WTC11 (cell line): ENCODE results near the gene SMARCAD1.
A peak's percentile ranks its signal among the peaks of the same experiment; 100 is the strongest.

Experiments
- CTCF ChIP-seq: fragments of 200-600 bp; IDR thresholded peaks from 2 replicates; pipeline ENCODE4 v1.8.0; 2022; ENCODE audit warnings: antibody characterized with exemption
- FOXJ3 ChIP-seq: sonication (generic); formaldehyde crosslinking; IDR thresholded peaks from 2 replicates; pipeline ENCODE4 v1.9.0; 2021; ENCODE audit warnings: missing genetic modification reagents, mild to moderate bottlenecking, borderline replicate concordance
- PREB ChIP-seq: sonication (generic); formaldehyde crosslinking; IDR thresholded peaks from 2 replicates; pipeline ENCODE4 v1.8.1; 2022; ENCODE audit warnings: mild to moderate bottlenecking, missing genetic modification reagents, moderate library complexity, borderline replicate concordance
- TEAD1 ChIP-seq: sonication (generic); formaldehyde crosslinking; IDR thresholded peaks from 2 replicates; pipeline ENCODE4 v1.8.0; 2022; ENCODE audit warnings: mild to moderate bottlenecking, missing genetic modification reagents
- TF ChIP-seq, protein P1 (sequence below): sonication (generic); formaldehyde crosslinking; IDR thresholded peaks from 2 replicates; pipeline ENCODE4 v1.8.0; 2022; ENCODE audit warnings: mild to moderate bottlenecking, missing genetic modification reagents
- TF ChIP-seq, protein P2 (sequence below): sonication (generic); formaldehyde crosslinking; IDR thresholded peaks from 2 replicates; pipeline ENCODE4 v1.8.1; 2022; ENCODE audit warnings: low read depth, mild to moderate bottlenecking, moderate library complexity, missing genetic modification reagents, borderline replicate concordance
- TF ChIP-seq, protein P3 (sequence below): sonication (generic); formaldehyde crosslinking; IDR thresholded peaks from 2 replicates; pipeline ENCODE4 v1.8.1; 2022; ENCODE audit warnings: missing genetic modification reagents, borderline replicate concordance

DNA sequence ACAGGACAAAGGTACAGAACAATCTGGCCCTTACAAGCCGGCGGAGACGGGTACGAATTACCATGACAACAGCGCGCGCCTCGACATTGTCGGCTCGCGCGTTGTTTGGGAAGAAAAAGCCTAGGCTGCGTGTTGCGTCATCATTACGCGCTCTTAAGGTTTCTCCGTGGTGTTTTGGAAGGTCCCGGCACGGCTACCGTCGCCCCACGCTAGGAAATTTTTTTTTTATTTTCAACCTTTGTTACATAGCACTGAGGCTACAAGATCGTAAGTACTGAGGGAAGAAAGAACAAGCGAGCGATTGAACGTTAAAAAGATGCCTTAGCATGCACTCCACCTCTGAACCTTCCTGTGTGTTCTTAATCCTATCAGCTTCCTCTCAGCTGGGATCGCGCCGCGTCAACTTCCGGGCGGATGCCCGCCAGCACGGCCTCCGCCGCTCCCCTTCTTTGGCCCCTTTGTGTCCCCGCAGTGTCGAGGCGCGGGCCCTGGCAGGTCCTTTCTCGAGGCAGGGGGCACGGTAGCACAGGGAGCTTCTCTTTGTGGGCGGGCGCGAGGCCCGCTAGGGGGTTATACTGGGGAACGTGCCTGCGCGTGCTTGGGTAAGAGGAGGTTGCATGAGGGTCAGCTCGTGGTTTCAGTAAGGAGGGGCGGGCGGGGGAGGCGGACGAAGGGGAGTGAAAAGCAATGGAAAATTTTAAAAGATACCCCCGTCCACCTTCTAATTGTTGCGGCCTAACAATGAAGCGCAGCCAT is at the start of gene SMARCAD1:
- TF ChIP-seq CTCF = no peak
- TF ChIP-seq, protein P1, sequence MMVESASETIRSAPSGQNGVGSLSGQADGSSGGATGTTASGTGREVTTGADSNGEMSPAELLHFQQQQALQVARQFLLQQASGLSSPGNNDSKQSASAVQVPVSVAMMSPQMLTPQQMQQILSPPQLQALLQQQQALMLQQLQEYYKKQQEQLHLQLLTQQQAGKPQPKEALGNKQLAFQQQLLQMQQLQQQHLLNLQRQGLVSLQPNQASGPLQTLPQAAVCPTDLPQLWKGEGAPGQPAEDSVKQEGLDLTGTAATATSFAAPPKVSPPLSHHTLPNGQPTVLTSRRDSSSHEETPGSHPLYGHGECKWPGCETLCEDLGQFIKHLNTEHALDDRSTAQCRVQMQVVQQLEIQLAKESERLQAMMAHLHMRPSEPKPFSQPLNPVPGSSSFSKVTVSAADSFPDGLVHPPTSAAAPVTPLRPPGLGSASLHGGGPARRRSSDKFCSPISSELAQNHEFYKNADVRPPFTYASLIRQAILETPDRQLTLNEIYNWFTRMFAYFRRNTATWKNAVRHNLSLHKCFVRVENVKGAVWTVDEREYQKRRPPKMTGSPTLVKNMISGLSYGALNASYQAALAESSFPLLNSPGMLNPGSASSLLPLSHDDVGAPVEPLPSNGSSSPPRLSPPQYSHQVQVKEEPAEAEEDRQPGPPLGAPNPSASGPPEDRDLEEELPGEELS (CRISPR knock-in tag) = peak; percentile 78; the same call in 1 of the 2 replicates
- no peak for TF ChIP-seq FOXJ3 (CRISPR knock-in tag)
- TF ChIP-seq, protein P2, sequence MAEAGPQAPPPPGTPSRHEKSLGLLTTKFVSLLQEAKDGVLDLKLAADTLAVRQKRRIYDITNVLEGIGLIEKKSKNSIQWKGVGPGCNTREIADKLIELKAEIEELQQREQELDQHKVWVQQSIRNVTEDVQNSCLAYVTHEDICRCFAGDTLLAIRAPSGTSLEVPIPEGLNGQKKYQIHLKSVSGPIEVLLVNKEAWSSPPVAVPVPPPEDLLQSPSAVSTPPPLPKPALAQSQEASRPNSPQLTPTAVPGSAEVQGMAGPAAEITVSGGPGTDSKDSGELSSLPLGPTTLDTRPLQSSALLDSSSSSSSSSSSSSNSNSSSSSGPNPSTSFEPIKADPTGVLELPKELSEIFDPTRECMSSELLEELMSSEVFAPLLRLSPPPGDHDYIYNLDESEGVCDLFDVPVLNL (CRISPR knock-in tag) = no peak
- peak; percentile 39 for TF ChIP-seq TEAD1
- TF ChIP-seq PREB = no peak
- TF ChIP-seq, protein P3, sequence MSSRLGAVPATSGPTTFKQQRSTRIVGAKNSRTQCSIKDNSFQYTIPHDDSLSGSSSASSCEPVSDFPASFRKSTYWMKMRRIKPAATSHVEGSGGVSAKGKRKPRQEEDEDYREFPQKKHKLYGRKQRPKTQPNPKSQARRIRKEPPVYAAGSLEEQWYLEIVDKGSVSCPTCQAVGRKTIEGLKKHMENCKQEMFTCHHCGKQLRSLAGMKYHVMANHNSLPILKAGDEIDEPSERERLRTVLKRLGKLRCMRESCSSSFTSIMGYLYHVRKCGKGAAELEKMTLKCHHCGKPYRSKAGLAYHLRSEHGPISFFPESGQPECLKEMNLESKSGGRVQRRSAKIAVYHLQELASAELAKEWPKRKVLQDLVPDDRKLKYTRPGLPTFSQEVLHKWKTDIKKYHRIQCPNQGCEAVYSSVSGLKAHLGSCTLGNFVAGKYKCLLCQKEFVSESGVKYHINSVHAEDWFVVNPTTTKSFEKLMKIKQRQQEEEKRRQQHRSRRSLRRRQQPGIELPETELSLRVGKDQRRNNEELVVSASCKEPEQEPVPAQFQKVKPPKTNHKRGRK (CRISPR knock-in tag) = no peak
